LNCaP clone FGC (cell line): ENCODE data around the gene SPAG6.

ENCODE experiments used
- DNase-seq: peaks from one replicate; pipeline ENCODE4 v3.0.0-alpha.2; 2011; ENCODE audit warnings: low read depth
- H3K4me3 ChIP-seq: 2 replicates; pipeline ENCODE4 v1.5.1; 2011; ENCODE audit warnings: mild to moderate bottlenecking, low read depth, low read length, control low read depth
- CTCF ChIP-seq: IDR thresholded peaks from 2 replicates; pipeline ENCODE4 v1.5.1; 2012; ENCODE audit warnings: mild to moderate bottlenecking; ENCODE audit not compliant: control insufficient read depth, insufficient read depth; ENCODE audit errors: extremely low read depth

The SPAG6 gene

GRCh38 chr10:22447068-22447467, 101.8 kb downstream of the SPAG6 start:
- DNase-seq: no peak
- TF ChIP-seq CTCF: no peak
- no peak overlapping the region for H3K4me3 ChIP-seq

GRCh38 chr10:22451346-22451745, 106.0 kb downstream of the SPAG6 start:
- no peak overlapping the region for H3K4me3 ChIP-seq
- DNase-seq: no peak
- TF ChIP-seq CTCF: no peak

GRCh38 chr10:22453320-22453719, 108.0 kb downstream of the SPAG6 start:
- no peak overlapping the region for H3K4me3 ChIP-seq
- TF ChIP-seq CTCF: no peak
- no peak for DNase-seq

GRCh38 chr10:22453948-22454591, 108.8 kb downstream of the SPAG6 start:
- DNase-seq: no peak
- H3K4me3 ChIP-seq: no peak overlapping the region
- TF ChIP-seq CTCF: no peak

GRCh38 chr10:22454634-22455033, 109.3 kb downstream of the SPAG6 start:
- H3K4me3 ChIP-seq: no peak overlapping the region
- no peak for DNase-seq
- no peak for TF ChIP-seq CTCF

GRCh38 chr10:22455068-22455857, 110.0 kb downstream of the SPAG6 start:
- H3K4me3 ChIP-seq: no peak overlapping the region

More at GRCh38 chr10:22455068-22455857, 110.0 kb downstream of the SPAG6 start:
- no peak for TF ChIP-seq CTCF
- DNase-seq: no peak
